ENCODE results near the gene RRAGC.

Gene RRAGC

DNA sequence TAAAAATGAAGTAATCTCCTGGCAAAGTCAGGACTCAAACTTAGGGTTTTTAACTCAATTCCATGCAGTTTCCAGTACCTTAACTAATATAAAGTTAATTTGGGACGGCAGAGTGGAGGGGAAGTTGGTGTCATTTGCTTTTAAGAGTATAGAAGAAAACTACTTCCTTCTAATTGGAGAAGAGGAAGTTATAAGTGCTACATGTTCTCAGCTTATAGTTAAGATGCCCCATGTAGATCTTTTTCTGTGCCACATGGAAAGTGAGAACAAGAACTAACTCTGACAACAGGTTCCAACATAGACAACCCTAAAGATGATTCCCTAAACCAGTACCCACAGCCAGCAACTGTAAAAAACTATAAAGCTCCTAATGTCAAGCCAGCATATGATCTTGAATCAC is 11.5 kb downstream of the RRAGC start:
- TF ChIP-seq CTCF (IDR thresholded peaks at IDR 0.05) = no peak

DNA sequence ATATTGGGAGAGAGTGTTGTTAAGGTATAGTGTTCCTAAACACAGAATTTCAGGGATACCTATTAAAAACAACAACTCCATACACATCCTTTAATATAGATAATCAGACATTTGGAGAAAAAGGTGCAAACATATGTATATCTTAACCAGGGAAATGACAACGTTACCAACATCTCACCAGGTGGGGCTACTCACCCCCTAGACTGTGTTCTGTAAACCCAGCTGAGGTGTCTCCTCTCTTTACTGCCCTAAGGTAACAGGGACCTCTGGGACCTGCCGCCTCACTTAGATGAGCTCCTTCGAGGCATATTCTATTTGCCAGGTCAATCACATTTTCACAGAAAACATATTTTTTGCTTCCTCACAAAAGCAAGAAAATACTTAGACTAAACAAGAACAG is 13.4 kb downstream of the RRAGC start:
- no peak for TF ChIP-seq CTCF (IDR thresholded peaks at IDR 0.05)

- no peak for TF ChIP-seq CTCF (IDR thresholded peaks at IDR 0.05)
Observed at GRCh38 chr1:38840281-38840680, 19.3 kb downstream of the RRAGC start.

GRCh38 chr1:38839363-38839762 is 20.2 kb downstream of the RRAGC start:
- no peak for TF ChIP-seq CTCF (IDR thresholded peaks at IDR 0.05)

- peak; percentile 71 for TF ChIP-seq CTCF (IDR thresholded peaks at IDR 0.05)
Observed at GRCh38 chr1:38834937-38835827, 24.4 kb downstream of the RRAGC start.

GRCh38 chr1:38834221-38834782 is 25.3 kb downstream of the RRAGC start:
- no peak for TF ChIP-seq CTCF (IDR thresholded peaks at IDR 0.05)

DNA sequence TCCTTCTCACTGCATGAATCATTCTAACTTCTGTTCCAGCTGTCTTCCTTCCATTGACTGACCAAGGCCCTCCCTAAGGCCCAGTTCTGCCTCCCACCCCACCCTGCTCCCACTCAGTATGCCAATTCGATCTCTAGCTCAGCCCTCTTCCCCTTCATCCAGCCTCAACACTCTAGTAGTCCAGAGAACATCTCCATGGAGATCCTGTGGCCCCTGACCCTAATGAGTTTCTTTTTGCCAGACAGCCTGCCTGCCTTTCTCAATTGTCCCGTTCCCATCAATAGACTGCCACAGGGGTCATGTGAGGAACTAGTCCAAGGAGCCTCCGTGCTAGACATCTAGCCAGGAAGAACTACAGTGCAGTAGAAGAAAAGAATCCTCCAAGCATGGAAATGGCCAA is 26.4 kb downstream of the RRAGC start:
- TF ChIP-seq CTCF (IDR thresholded peaks at IDR 0.05) = no peak
